Stimulated activated naive CD8-positive, alpha-beta T cell treated with anti-CD3 and anti-CD28 coated beads, Interleukin-15, amount 100 ng/mL, for 72 hours (primary cell): Measurements from ENCODE around the gene MAPK8.
A peak's percentile ranks its signal among the peaks of the same experiment; 100 is the strongest.

Experiments
- ATAC-seq: fragments of 150-1000 bp; cut with Tn5 transposase; 2 replicates; pipeline ENCODE4 v1.10.0; 2021; ENCODE audit warnings: mild to moderate bottlenecking, moderate library complexity
- DNase-seq, 2 donors: peaks; one replicate each; pipeline ENCODE4 v3.0.0; 2021 to 2022
- H3K27ac Mint-ChIP-seq, 2 donors: one replicate each; pipeline ENCODE4 v1.8.0; 2022; ENCODE audit warnings: mild to moderate bottlenecking in 2 of 2, mixed read lengths in 2 of 2, moderate library complexity in 2 of 2
- H3K27me3 Mint-ChIP-seq: one replicate; pipeline ENCODE4 v1.8.0; 2022; ENCODE audit warnings: mixed read lengths
- H3K4me1 Mint-ChIP-seq: one replicate; pipeline ENCODE4 v1.8.0; 2022; ENCODE audit warnings: mild to moderate bottlenecking, mixed read lengths
- H3K4me3 Mint-ChIP-seq, 2 donors: one replicate each; pipeline ENCODE4 v1.8.0; 2022; ENCODE audit warnings: mild to moderate bottlenecking in 2 of 2, mixed read lengths in 2 of 2, moderate library complexity in 1 of 2
- H3K9me3 Mint-ChIP-seq, 2 donors: one replicate each; pipeline ENCODE4 v1.8.0; 2022; ENCODE audit warnings: mixed read lengths in 2 of 2

The MAPK8 gene

DNA sequence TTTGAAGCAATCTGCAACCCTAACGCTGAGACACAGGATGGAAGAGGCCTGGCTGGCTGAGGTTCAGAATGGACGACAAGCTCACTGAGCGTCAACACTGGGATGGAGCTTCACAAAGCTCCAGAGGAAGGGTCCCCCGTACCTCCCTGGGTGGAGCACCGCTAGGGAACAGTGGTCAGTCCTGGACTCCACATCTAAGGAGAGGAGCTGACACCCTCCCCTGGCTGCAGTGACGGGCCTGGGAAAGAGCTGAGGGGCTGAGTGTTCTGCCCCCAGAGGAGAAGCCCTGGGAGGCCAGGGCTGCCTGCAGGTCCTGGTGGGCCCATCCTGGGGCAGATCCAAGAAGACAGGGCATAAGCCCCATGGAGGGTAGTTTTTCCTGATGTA lies 152.2 kb downstream of the MAPK8 start:
- H3K27ac Mint-ChIP-seq = no peak overlapping the region
- H3K4me1 Mint-ChIP-seq = no peaks in the 10 kb centered on the region
- H3K27me3 Mint-ChIP-seq = peaks cover 17% of the 10 kb centered on the region
- DNase-seq (peak in 1 of 2 donors; percentile 0), ATAC-seq (no peak)
- H3K4me3 Mint-ChIP-seq = no peak overlapping the region
- no peaks in the 10 kb centered on the region for H3K9me3 Mint-ChIP-seq

DNA sequence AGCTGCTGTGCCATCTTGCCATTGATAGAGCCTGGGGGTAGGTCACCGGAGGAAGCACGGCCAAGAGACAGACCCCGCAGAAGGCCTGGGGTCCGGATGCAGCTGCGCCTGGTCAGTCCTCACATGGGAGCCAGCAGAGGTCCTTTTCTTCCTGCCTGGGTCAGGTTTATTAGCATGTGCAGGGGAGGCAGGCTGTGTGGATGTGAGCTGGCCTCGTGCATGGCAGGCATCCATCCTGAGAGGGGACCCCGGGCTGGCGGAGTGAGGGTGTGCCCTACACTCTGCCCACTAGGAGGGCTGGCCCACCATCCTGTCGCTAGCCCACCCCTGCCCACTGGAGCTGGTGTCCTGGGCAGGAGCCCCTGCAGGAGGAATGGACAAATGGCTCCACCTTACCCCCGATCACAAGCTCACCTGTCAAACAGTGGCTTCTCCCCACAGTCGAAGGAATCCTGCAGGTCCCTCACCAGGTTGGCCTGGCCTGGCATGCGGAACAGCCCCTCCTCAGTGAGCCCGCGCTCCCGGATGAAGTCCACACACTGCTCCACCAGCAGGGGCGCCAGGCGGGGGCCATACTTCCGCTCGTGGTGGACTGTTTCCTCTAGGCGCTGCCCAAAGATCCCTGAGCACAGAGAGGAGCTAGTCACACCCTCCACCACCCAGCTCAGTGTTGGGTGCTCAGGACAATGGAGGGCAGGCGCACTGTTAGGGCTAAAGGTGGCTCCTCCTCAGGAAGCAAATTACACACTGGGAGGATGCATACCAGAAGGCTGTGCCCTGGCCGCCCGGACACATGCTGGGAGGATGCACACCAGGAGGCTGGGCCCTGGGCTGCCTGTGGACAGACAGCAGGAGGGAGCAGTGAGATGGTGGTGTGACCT lies 153.0 kb downstream of the MAPK8 start:
- Mint-ChIP-seq H3K4me3 (no peak overlapping the region), H3K9me3 (no peaks in the 10 kb centered on the region), H3K27me3 (peaks cover 17% of the 10 kb centered on the region), H3K27ac (no peak overlapping the region), H3K4me1 (no peaks in the 10 kb centered on the region)
- DNase-seq (peak in 1 of 2 donors; percentile 4), ATAC-seq (no peak)

DNA sequence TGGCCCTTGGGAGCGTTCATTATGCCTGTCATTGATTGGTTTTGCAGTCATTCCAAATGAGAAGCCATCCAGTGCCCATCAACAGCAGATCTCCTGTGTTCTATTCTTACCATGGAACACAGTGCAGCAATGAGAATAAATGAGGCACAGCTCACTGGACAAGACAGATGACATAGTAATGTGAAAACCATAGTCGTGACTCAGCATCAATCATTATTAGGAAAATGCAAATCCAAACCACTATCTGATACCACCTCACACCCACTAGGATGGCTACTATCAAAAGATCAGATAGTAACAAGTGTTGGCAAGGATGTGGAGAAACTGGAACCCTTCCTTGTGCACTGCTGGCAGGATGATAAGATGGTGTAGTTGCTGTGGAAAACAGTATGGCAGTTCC lies 153.7 kb downstream of the MAPK8 start:
- H3K4me3 Mint-ChIP-seq = no peak overlapping the region
- no peak overlapping the region for H3K27ac Mint-ChIP-seq
- DNase-seq (no peak), ATAC-seq (no peak)
- H3K4me1 Mint-ChIP-seq = no peaks in the 10 kb centered on the region
- no peaks in the 10 kb centered on the region for H3K9me3 Mint-ChIP-seq
- peaks cover 17% of the 10 kb centered on the region for H3K27me3 Mint-ChIP-seq

DNA sequence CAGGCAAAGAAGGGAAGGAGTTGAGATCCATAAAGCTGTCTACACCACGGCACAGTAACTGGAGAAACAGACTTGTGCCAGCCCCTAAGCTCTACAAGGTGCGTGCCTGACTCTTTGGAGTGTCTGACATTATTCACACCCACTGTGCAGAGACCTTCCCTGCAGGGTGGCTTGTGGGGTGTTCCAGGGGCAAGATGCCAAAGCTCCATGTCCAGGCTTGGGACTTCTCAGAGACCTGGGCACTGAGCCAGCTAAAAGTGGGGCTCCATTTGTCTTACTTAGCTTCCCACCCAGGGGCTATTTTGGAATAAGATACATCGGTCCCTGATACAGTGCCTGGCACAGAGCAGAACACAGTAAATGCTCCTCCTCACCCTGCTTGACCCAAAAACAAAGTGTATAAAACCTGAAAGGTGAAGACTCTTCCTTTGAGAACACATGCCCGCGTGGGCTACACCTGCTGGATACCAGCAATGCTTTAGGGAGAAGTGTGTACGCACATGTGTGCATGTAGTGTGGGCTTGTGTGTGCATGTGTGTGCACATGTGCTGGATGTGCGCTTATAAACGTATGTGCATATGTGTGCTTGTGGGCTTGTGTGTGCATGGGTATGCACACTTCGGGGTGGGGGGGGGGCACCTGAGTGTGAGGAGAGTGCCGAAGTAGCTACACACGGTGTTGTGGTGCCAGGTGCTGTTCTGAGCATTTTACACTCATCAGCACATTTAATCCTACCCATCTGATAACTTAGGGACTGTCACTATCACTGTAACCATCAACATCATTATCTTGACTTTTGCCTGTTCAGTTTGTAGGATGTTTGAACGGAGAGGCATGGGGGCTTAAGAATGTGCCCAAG lies 155.4 kb downstream of the MAPK8 start:
- no peak for ATAC-seq
- Mint-ChIP-seq H3K27ac (no peak overlapping the region), H3K9me3 (no peaks in the 10 kb centered on the region), H3K4me3 (no peak overlapping the region), H3K4me1 (no peaks in the 10 kb centered on the region), H3K27me3 (peaks cover 8% of the 10 kb centered on the region)
- no peak for DNase-seq

DNA sequence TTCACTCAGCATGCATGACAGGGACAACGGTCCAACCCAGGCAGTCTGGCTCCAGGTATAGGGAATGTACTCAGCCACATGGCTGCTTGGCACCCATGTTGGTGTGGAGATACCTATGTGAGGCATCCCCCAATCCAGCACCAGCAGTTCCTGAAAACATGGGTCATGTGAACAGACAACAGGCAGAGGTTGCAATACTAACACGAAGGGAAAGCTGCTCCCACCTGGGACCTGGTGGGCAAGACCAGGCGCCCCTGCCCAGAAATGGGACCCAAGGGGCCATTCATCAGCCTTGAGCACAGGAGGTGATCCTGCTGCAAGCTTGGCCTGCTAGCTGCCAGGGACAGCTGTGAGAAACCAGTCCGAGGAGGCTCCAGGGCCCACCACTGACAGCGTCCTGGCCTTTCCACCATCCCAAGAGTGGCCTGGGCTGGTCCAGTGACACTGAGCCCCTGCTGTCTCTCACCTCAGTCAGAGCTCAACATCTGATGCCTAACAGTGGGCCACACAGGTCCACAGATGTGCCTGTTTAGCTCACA lies 156.1 kb downstream of the MAPK8 start:
- peaks cover 1% of the 10 kb centered on the region for H3K27me3 Mint-ChIP-seq
- H3K27ac Mint-ChIP-seq = no peak overlapping the region
- no peaks in the 10 kb centered on the region for H3K4me1 Mint-ChIP-seq
- DNase-seq (peak in 1 of 2 donors; percentile 1), ATAC-seq (no peak)
- no peaks in the 10 kb centered on the region for H3K9me3 Mint-ChIP-seq
- no peak overlapping the region for H3K4me3 Mint-ChIP-seq

DNA sequence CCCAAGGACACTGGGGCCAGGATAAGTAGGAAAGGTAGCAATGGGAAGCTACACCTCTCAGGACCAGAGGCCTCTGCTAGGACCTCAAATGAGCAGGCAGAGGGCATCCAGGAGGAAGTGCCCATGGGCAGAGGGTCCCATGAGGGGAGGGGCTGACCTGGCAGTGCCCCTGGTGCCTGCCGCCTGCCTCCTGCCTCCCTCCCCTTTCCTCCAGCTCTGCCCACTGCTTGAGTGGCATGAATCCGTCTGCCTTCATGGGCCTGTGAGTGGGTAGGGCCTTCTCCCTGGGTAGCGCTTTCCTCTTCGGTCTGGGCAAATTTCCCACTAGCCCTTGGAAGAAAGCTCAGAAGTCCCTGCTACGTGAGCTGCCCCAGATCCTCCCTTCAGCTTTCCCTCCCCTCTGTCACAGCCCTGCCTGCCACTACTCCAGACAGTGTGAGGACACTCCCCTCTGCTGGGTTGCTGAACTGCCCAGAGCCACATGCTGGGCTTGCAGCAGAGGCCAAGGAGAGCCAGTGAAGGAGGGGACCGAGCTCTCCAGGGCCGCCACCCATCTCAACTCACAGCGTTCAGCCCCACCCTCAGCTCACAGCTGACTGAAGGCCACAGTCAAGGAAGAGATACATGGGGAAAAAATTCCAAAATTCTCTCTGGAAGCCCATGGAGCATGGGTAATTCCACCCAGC lies 157.0 kb downstream of the MAPK8 start:
- no peaks in the 10 kb centered on the region for H3K27me3 Mint-ChIP-seq
- no peak for ATAC-seq

DNA sequence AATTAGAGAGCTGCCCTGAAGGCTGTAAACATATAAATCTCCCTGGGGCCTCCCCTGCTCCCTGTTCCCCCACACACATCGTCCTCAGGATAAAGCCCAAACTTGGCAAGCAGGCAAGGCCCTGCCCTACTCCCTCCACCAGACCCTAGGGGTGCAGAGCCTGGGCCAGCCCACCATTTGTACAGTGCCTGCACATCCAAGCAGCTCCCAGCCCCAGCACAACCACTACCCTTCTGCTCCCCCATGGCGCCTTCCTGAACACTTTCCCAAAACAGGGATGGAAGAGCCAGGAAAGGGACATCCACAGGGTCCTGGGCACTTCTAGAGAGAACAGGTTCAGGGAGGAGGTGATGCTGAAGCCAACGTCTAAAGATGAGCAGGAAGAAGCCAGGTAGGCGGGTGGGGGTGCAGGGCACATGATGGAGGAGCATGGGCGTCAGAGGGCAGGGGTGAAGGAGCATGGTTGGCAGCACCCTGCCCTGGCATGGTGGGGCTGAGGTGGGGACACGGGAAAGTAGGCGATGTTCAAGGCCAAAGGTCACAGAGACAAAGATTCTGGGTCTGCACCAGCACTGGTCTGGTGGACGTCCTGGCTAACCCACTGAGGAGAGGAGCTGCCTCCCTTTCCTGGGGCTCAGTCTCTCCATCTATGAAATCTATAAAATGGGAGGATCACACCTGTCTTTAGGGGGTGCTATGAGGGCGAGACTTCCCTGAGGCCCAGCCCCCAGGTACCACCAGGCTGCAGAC lies 157.8 kb downstream of the MAPK8 start:
- no peaks in the 10 kb centered on the region for H3K27me3 Mint-ChIP-seq
- H3K4me3 Mint-ChIP-seq = no peak overlapping the region
- H3K4me1 Mint-ChIP-seq = no peaks in the 10 kb centered on the region
- no peaks in the 10 kb centered on the region for H3K9me3 Mint-ChIP-seq
- no peak overlapping the region for H3K27ac Mint-ChIP-seq
- DNase-seq = no peak
- no peak for ATAC-seq

More for the DNA sequence above, 157.0 kb downstream of the MAPK8 start:
- peak overlapping the region in 1 of 2 donors; percentile 3 for H3K27ac Mint-ChIP-seq
- no peaks in the 10 kb centered on the region for H3K4me1 Mint-ChIP-seq
- H3K9me3 Mint-ChIP-seq = no peaks in the 10 kb centered on the region
- no peak overlapping the region for H3K4me3 Mint-ChIP-seq
- DNase-seq = peak in 1 of 2 donors; percentile 2

DNA sequence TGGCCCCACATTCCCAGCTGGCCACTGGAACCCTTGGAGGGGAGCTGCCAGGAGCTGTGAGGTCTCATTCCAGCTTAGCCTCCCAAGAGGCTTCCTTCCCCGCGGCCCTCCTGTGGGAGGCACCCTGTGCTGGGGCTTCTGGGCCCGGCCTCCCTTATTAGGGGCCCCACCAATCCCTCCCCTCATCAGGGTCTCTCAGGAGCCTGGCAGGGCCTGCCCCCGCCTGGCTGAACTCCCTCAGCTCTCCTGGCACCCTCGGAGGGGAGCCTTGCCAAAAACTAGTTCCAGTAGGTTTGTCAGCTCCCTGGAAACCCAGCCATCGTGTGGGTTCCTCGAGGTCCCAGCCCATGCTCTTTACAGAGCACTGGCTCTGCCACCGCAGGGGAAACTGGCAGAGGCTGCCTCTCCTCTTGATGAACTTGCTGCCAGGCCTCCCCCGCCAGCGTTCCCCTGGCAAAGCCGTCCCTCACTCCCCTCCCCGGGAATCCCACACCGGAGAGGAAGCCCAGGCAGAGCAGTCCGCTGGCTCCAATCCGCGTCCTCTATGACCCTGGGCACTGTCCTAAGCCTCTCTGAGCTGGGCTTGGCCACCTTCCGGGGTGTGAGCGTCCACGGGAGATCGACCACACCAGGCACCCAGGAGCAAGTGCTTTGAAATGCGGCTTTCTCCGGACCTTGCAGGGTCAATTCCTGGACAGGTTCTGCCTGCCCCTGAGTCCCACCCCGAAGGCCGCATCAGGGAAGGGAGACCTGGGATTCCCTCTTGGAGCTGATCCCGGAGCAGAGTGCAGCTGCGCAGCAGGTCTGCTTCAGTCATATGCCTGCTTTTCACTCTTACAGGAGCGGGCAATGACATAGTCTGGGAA lies 158.6 kb downstream of the MAPK8 start:
- Mint-ChIP-seq H3K4me3 (no peak overlapping the region), H3K4me1 (no peaks in the 10 kb centered on the region), H3K9me3 (no peaks in the 10 kb centered on the region), H3K27me3 (no peaks in the 10 kb centered on the region), H3K27ac (no peak overlapping the region)
- ATAC-seq (no peak), DNase-seq (peak in 1 of 2 donors; percentile 2)

DNA sequence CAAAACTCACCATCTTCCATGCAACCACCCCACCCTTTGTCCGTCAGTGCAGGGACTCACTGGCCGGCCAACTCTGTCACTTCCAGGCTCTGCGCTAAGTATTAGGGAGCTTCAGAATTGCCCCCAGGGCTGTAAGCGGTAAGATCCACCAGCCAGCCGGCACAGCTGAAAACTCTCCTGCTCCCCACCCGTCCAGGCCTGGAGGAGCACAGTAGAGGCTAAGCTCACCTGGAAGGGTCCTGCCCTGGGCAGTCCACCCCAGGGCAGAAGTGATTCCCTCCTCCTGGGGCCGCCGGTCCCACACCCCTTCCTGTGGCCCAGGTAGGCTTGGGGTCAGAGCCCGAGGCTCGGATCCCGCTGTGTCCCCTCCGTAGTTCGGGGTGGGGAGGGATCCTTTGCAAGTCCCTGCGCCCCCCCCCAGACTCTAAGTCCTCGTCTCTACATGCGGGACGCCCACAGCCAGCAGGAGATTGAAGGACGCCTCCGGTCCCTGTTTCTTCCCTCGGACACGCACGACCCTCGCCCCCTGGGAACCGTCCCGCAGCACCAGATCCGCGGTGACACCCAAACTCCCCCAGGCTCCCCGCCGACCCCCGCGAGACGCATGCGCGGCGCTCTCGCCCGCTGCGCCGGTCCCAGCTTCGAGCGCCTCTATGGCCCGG lies 159.5 kb downstream of the MAPK8 start:
- H3K9me3 Mint-ChIP-seq = no peaks in the 10 kb centered on the region
- no peak overlapping the region for H3K4me3 Mint-ChIP-seq
- peak; percentile 4 for ATAC-seq
- no peaks in the 10 kb centered on the region for H3K4me1 Mint-ChIP-seq
- no peaks in the 10 kb centered on the region for H3K27me3 Mint-ChIP-seq
- H3K27ac Mint-ChIP-seq = no peak overlapping the region
- peak in 1 of 2 donors; percentile 7 for DNase-seq

DNA sequence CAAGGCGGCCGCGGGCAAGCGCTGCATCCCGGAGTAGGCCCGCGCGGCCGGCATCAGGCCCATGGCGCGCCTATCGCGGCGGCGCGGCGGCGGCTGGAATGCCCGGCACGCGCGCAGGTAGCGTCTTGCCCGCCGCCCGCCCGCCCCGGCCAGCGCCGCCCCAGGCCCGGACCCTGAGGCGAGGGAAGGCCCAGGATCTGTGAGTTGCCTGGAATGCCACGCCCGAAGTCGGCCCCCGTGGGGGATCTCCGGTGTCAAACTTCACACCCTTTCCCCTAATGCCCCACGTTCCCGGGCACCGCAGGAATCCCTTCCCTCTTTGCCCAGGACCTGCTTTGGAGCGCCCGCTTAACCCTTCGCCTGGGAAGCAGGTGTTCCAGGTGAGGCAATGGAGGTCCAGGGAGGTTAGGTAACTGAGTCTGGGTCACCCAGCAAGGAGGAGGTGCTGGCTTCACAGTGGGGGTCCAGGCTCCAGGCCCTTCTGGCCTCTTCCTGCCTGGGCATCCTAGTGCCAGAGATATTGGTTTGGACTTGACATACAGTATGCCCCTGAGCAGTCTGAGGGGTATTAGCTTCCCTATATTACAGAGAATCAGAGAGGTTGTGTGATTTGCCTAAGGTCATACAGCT lies 160.2 kb downstream of the MAPK8 start:
- Mint-ChIP-seq H3K27me3 (no peaks in the 10 kb centered on the region), H3K27ac (no peak overlapping the region), H3K4me3 (no peak overlapping the region), H3K9me3 (no peaks in the 10 kb centered on the region), H3K4me1 (no peaks in the 10 kb centered on the region)
- ATAC-seq (no peak), DNase-seq (peak in 1 of 2 donors; percentile 3)

DNA sequence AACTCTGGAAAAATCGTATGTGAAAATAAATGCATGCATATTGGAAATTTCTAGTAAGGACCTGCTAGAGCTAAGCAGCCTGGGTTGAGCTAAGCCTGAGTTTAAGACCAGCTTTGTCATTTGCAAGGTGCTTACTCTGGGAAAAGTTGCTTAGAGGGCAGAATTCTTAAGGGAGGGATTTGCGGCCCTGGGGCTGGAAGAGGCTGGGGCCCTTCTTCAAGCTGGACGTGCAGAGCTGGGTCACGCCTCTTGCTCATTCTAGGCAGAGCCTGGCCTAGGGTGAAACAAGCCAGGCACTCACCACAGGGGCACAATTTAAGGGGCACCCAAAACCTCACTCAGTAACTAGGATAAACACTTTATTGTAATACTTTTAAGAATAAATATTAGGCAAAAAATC lies 161.2 kb downstream of the MAPK8 start:
- Mint-ChIP-seq H3K27ac (no peak overlapping the region), H3K4me3 (no peak overlapping the region), H3K4me1 (no peaks in the 10 kb centered on the region), H3K27me3 (no peaks in the 10 kb centered on the region), H3K9me3 (no peaks in the 10 kb centered on the region)
- DNase-seq (peak in 1 of 2 donors; percentile 1), ATAC-seq (no peak)

DNA sequence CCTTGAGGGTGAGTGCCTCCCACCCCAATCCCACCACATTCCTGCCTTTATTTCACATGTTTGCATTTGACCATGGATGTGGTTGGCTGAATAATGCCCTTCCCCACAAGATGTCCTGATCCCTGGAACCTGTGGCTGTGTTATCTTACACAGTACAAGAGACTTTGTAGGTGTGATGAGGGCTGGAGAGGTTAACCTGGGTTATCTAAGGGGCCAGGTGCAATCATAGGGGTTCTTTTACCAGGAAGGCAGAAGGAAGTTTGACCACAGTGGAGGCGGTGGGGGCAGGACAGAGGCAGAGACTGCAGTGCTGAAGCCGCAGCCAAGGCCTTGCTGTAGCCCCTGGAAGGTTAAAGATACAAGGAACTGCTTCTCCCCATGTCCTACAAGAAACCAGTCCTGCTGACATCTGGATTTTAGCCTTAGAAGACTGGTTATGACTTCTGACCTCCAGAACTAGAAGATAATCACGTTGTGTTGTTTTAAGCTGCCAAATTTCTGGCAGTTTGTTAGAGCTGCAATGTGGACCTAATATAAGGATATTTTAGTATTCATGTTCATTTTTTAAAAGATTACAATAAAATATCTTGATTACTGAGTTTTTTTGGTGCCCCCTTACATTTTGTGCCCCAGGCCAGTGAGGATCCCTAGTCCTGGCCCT lies 161.8 kb downstream of the MAPK8 start:
- peak in 1 of 2 donors; percentile 1 for DNase-seq
- H3K27me3 Mint-ChIP-seq = no peaks in the 10 kb centered on the region
- H3K27ac Mint-ChIP-seq = no peak overlapping the region
- no peak for ATAC-seq
- no peaks in the 10 kb centered on the region for H3K9me3 Mint-ChIP-seq
- H3K4me3 Mint-ChIP-seq = no peak overlapping the region
- H3K4me1 Mint-ChIP-seq = no peaks in the 10 kb centered on the region
